DMS 273 (cell line): ENCODE measurements around the gene BMP7.

Experiments
- DNase-seq: peaks from one replicate; lab custom pipeline; 2025; ENCODE audit not compliant: unreplicated experiment; lab: John Stamatoyannopoulos, UW

Gene BMP7

DNA sequence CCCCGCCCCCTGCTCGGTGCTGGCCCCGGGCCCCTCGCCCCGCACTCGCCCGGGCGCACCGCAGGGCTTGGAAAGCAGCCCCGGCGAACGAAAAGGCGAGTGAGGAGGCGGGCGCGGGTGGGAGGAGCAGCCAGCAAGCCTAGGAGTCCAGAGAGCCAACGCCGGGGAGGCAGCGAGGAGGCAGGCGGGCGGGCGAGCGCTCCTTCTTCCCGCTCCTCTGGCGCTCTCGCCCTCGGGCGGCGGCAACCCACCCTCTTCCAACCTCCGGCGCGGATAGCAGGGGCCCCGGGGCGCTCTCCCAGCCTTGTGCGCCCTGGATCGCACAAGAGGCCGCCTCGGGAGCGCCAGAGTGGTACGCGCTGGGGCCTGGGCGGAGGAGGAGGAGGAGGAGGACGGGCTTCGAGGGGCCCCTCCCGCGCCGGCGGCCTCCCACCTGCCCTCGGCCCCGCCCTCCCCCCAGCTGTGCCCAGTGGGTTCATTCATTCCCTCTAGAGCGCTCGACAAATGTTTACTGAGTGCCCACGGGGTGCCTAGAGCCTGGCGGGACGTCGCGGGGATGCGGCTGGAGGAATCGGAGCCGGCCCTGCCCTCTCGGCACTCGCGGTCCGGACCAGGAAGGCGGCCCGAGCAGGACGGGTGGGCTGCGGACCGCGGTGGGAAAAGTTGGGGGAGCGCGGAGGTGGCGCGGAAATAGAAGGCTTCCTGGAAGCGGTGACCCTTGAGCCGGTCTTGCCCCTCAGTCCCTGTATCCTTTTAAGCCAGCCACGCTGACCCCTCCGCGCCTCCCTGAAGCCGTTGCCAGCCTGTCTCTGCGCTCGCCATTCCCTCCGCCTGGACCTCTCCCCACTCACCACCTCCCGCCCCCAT is at the start of gene BMP7:
TSS of gene BMP7 (minus strand) at position 351 of the 867 bp plus-strand sequence. CDS start 519 bp downstream, outside the sequence.
- peak; percentile 90 for DNase-seq

DNA sequence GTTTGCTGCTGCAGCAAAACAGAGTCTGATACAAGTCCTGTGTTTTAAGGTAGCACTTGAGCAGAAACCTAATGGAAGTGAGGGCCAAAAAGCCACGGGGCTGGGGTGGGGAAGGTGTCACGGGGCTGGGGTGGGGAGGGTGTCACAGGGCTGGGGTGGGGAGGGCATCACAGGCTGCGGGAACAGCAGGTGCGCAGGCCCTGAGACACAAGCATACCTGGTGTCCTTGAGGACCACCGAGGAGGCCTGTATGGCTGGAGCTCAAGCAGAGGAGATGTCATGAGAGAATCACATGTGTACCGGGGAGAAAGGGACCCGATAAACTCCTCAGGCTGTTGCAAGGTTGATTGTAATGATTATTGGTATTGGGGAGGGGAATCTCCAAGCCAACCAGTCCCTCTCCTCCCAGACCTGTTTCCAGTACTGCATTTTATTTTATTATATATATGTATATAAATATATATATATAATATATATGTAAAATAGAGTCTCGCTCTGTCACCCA is 49.6 kb upstream of the BMP7 start:
- DNase-seq, result no peak

DNA sequence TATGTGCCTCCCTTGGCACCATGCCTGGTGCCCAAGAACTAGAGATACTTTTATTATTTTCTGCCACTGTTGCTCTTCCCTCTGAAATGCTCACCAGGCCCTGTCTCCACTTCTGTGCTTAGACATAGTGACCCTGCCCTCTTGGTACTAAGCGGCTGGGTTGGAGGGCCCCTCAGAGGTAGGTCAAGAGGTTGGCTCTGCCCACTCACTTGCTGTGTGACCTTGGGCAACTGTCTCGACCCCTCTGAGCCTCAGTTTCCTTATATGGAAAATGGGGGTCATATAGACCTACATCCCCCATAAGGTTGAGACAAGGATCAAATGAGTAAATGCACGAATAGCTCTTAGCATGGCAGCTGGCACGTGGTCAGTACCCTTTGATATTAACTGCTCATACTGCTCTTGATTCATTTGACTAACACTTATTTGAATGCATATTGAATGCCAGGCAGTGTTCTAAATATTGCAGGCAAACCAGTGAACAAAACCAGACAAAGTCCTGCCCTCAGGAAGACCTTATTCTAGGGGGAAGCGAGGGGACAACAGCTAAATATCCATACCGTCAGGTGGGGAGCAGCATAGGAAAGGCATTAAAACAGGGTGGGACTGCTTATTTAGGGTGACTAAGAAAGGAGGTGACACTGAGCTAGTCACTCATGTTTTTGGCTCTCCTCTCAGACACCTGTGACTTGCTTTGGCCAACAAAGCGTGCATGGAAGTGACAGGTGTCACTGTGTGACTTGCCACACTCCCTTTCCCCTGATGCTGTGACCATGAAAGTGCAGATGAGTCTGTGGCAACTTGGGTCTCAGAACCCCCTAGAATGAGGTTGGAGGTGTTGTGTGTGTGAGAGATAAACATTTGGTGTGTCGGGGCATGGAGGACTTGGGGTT is 48.9 kb upstream of the BMP7 start:
- DNase-seq, result no peak

DNA sequence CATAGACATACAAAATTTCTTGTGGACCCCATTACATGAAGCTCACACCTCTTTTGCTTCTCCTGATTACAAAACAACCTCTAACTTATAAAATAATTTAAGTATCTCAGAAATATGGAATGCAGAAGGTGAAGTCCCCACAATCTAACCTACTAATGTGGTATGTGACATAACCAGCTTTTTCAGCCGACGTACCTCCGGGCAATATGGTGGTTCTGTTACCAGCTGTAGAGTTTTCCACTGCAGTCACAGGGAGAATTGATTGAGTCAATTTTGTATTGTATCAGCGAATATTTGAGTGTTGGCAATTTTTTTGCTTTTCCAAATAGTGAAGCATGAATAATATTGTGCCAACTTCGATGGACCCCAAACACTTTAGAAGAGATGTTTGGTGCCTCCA is 47.5 kb upstream of the BMP7 start:
- no peak for DNase-seq

DNA sequence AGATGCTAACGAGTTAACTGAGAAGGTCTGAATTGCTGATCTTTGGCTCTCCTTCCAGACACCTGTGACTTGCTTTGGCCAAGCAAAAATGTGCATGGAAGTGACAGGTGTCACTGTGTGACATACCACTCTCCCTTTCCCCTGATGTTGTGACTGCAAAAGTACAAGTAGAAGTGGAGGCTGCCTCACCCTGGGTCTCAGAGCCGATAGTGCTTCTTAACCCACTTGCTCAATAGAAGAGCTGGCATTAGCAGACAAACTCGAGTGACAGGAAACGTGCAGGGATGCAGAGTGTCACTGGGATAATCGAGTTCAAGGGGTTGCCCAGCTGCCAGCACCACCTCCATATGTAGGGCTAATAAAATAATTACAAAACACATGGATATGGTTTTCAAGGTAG is 46.8 kb upstream of the BMP7 start:
- DNase-seq, result no peak

DNA sequence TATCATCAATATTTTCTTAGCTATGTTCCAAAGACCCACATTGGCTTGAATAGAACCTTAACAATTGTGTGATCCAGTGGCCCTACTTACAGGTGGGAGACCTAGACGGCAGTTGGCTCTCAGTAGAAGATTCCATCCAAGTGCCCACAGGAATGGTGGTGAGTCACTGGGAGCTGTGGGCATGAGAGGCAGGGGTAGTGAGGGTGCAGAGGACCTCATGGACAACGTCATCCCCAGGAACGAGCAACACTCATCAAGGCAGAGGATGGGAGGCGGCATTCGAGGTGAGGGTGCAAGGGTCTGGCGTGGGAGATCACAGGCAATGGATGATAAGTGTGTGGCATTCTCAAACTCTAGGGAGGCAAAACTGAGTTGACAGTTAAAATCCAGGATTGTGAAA is 45.7 kb upstream of the BMP7 start:
- DNase-seq, result no peak

DNA sequence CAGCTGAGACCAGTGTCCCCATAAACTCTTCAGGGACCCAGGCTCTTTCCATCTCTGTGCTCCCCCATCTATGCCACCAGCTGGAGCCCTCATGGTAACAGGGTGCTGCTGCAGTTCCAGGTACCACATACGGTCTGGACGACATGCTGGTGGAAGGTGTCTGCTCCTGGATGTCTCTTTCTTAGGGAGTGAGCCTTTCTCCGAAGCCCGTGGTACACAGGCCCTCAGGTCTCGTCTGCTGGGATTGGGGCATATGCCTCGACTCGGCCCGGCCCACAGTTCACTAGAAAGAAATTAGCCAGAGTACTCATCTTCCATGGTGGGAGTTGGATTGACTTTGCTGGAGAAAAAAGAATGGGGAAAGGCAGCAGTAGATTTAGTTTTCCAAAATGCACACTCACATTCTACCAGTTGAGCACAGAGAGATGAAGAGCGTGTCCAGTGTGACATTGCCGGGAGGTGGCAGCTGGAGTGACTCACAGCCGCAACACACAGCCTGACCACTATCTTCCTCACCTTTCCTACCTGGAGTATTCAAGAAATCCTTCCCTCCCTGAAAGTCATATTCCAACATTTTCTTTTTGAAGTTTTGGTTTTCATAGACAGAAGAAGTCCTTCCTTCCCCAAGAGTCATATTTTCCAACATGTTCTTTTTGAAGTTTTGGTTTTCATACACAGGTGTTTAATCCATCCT is 44.5 kb upstream of the BMP7 start:
- DNase-seq, result no peak

DNA sequence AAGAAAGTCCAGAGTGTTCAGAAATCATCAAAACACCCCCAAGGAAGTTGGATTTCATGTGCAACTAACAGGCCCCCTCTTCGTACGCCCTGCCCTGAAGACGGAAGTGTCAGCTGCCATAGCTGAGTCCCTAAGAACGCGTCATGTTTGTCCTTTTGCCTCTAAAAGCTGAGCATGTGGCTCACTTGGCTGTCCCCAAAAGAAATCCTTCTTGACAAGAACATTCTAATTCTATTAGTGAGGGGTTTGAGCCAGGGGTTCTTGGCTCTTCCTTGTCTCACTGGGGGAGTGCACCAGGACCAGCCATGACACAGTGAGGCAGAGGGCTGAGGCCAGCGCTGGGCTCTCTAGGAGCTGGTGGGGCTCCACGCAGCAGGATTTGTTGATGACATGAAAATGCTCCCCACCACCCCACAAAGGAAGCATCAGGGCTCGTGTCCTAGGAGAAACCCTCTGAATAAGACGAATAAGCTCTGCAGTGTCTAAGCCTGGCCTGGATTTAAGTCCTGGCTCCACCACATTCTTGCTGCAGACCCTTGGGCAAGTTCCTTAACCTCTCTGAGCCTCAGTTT is 43.2 kb upstream of the BMP7 start:
- DNase-seq, result no peak

GRCh38 chr20:57308451-57309271 is 42.2 kb upstream of the BMP7 start:
- DNase-seq, result no peak

DNA sequence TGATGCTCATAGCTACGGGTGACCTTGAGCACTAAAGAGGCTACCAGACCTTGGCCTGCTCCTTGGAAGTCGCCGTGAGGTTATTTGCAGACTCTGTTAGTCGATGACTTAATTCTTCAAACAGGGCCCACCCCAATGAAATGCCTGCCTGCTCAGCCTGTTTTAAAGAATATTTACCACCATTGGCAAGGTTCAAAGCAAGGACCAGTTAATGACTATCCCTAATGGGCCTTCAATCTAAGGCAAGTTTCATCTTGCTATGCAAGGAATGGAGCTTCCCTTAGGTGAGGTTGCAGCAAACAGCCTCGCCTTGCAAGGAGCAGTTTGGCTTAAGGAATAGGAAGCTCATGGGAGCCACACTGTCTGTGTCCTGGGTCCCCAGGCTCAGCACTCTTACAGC is 40.3 kb upstream of the BMP7 start:
- no peak for DNase-seq

- no peak for DNase-seq
Observed at GRCh38 chr20:57301026-57301425, 34.6 kb upstream of the BMP7 start.

DNA sequence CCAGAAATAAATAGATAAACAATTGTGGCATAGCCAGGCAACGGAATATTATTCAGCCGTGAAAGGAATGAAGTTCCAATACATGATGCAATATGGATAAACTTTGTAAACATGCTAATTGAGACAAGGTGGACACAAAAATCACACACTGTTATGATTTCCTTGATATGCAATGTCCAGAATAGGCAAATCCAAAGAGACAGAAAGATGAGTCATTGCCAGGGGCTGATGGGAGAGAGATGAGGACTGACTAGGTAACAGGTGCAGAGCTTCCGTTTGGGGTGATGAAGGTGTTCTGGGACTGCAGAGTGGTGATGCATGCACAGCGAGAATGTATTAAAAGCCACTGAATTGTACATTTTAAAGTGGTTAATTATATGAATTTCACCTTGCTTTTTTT is 32.0 kb upstream of the BMP7 start:
- no peak for DNase-seq

DNA sequence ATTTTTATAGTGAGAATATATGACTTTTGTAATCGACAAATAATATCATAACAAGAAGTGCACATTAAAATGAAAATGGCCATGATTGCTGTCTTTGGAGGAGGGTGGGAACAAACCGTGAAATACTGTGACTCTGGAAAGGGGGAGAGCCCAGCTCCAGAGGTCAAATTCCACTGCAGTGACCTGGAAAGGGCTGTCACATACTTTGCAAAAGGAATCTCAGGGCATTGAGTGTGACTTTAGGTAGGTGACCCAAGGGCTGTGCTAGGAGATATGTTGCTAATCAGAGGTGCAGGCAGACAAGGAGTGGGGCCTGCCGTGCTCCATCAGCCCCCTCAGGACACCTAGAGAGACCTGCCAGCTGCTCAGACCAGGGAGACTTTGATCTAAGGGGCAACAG is 28.1 kb upstream of the BMP7 start:
- no peak for DNase-seq

DNA sequence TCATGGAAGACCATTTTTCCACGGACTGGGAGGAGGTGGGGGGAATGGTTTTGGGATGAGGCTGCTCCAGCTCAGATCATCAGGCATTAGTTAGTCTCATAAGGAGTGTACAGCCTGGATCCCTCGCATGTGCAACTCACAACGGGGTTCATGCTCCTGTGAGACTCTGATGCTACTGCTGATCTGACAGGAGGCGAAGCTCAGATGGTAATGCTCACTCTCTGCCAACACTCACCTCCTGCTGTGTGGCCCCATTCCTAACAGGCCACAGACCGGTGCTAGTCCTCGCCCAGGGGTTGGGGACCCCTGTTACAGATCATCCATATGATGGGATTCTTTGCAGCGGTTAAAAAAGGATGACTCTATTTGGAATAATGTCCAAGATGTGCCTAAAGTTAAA is 27.6 kb upstream of the BMP7 start:
- no peak for DNase-seq

GRCh38 chr20:57292611-57293010 is 26.2 kb upstream of the BMP7 start:
- no peak for DNase-seq

DNA sequence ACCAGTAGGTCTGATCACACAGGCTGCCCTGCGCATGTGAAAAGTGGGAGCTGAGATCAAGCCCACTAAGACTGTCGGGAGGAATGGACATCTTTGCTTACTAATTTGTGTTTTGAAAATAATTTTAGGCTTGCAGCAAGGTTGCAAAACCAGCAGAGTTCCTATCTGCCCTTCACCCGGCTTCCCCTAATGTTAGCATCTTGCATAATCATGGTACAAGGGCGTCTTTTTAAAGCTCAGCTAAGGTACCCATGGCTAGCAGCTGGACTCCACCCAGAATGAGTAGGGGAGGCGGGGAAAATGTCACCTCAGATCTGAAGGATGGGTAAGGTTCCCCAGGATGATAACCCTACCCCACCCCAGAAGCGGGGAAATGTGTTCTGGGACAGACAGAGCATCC is 25.3 kb upstream of the BMP7 start:
- no peak for DNase-seq

DNA sequence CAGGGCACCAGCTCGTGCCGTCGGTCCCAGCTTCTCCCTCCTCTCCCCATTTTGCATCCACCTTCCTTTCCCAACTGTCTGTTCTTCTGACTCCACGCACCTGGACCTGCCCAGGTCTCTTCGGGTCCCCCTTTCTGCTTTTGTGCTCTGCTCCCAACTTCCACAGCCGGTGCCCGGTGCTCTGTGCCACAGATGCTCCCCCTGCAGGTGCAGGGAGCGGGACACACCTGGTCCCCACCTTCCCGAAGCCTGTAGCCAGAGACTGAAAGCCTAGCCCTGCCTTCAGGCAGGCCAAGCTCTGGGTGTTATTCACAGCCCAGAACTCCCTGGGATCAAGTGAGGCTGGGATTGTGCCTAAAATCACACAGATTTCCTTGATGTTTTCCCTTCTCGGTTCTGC is 24.6 kb upstream of the BMP7 start:
- DNase-seq, result no peak

- no peak for DNase-seq
Observed at GRCh38 chr20:57290178-57290484, 23.7 kb upstream of the BMP7 start.

GRCh38 chr20:57289391-57290177 is 23.1 kb upstream of the BMP7 start:
- no peak for DNase-seq
